HG03025 (cell line): Measurements from ENCODE around the gene SCEL.
"Not testable (repeated sequence)": the region's sequence is repeated elsewhere in the genome, so short reads cannot be mapped to it uniquely, and the experiment has no call there.

Source experiments
- ATAC-seq: cut with Tn5 transposase; IDR thresholded peaks from one replicate; pipeline ENCODE4 v1.9.1; 2021; ENCODE audit warnings: mild to moderate bottlenecking, moderate library complexity; ENCODE audit not compliant: unreplicated experiment, low FRiP score

The SCEL gene, protein sequence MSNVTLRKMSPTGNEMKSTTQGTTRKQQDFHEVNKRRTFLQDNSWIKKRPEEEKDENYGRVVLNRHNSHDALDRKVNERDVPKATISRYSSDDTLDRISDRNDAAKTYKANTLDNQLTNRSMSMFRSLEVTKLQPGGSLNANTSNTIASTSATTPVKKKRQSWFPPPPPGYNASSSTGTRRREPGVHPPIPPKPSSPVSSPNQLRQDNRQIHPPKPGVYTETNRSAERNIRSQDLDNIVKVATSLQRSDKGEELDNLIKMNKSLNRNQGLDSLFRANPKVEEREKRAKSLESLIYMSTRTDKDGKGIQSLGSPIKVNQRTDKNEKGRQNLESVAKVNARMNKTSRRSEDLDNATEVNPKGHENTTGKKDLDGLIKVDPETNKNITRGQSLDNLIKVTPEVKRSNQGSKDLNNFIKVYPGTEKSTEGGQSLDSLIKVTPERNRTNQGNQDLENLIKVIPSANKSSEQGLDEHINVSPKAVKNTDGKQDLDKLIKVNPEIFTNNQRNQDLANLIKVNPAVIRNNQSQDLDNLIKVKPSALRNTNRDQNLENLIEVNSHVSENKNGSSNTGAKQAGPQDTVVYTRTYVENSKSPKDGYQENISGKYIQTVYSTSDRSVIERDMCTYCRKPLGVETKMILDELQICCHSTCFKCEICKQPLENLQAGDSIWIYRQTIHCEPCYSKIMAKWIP

DNA sequence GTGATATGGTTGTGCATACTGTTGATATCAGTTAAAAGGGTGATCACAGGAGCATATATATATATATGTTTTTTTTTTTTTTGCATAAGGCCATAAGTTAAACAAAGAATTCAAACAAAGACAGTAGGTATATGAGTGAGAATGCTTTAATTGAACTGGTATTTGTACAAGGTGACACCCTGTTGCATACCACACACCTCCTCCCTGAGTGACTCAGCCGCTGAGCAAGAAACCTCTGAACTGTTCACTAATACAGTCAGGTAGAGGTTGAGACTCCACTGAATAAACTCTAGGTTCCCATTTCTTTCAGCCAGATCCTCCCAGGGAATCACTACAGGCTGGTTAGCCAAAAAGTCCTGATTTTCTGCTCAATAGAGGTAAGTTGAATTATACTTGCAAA lies at the start of gene SCEL:
Gene SCEL, plus strand, starts transcription at position 259 of the 400 bp plus-strand sequence. CDS start 20,170 bp downstream, outside the sequence.
- no peak for ATAC-seq

DNA sequence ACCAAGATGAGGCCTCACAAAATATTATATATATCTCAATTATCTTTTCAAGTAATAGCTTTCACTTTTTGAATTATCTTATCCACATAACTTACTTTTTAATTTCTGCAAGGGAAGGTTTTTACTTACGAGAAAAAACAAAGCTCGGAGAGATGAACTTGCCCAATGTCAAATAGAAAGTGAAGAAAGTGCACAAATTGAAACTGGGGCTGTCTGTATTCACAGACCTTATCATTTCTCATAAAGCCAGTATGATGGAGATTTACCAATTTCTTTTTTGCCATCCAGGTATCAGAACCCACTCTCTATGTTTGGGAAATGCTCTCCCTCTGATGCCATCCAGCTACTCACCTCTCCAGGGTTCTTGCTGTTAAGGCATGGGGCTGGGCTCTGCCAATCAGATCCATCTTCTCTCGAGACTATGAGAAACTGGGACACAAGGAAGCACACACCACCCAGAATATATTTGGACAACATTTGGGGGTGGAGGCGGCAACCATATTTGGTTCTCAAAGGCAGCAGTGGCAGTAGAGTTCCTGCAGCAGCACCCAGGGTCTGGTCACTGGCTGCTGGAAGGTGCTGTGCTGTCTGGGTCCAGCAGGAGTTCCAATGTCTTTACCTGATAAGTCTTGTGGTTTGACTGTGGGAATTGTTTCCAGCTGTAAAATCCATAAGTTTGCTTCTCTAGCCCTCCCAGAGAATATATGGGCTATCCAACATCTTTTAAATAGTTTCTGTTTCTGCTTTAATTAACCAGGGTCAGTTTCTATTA lies 45.8 kb upstream of the SCEL start:
- no peak for ATAC-seq

DNA sequence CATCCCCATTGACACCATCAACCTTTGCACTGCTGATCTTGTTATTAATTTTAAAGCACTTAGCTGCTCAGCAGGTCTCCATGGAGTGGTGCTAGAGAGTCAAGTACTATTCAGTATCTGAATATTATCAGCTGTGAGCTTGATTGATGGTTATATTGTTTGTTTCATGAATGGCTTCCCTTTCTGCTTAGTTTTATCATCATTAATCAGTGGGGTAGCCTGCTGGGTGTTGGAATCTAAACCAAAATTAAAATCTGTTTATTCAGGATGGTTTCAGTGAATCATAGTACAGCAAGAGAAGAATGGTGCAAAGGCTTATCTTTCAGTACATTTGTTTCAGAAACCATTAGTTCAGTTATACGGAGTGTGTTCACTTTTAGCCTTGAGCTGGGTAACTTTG lies 42.5 kb upstream of the SCEL start:
- ATAC-seq: no peak

DNA sequence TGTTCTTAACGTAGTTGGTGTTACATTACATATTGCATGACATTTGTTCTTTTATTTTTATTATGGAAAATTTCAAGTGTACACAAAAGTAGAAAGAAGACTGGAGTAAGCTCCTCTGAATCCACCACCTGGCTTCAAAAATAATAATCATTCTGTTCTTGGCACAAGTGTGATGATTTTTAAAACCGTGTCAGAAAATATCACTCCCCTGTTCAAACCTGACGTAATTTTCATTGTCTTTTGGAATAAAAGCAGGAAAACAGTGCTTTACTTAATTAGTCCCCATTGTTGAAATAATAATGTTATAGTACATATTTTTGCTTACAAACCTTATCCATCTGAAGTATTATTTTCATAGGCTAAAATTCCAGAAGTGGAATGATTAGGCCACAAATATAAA lies 41.3 kb upstream of the SCEL start:
- no peak for ATAC-seq

DNA sequence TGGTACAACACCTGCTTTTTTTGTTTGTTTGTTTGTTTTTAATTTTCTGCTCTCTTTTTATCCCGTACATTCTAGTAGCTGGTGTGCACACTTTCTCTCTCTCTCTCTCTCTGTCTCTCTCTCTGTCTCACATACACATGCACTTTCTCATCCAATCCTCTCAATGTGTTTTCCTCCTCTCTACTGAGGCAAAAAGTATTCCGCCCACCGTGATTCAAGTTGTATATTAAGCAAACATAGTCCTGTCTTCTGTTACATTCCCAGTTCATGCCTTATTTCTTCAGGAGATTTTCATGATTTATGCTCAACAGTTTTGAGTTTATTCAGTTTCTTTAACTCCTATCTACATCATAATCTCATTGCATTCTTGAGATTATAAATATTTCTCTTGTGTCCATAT lies 38.2 kb upstream of the SCEL start:
- no peak for ATAC-seq

DNA sequence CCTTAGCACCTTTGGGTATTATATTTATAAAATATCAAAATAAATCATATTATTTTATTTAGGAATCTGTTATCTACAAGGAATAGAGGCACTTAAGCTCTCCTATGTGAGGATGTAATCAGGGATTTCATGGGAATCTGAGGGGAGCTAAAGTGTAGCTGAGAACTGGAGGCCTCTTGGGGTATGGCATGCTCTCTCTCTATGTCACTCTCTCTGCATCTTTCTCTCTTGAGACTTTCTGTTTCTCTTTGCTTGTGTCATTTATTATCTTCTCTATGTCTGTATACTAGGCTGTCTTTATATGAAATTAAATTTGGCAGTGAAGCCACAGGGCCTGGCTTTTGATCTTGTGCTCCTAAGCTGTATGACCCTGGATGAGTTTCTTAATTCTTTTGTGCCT lies 37.7 kb upstream of the SCEL start:
- ATAC-seq: no peak

DNA sequence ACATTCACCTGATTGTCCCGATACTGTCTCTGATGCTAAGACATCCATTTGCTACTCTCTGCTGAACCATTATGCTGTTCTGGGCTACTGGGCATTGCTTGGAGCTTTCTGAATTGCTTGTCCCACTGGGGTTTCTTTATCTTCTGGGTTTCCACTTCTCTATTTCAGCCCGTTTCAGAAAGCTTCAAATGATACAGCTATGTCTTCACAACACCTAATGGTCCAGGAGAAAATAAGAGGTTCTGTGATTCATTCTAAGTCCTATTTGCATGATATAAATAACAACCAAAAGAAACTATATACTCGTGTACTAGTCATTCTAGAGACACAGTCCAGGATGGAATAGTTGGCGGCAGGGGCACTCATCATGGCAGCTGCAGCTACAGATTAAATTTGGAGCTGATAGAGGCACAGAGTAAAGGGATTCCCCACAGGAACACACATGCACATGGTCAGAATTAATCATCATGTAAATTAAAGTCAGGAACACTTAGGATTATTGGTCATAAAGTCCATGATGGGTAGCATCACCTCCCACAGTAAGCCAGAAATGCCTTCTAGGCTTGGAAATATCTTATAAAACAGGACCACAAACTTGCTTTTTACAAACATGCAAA lies 33.3 kb upstream of the SCEL start:
- ATAC-seq: peak; percentile 91

DNA sequence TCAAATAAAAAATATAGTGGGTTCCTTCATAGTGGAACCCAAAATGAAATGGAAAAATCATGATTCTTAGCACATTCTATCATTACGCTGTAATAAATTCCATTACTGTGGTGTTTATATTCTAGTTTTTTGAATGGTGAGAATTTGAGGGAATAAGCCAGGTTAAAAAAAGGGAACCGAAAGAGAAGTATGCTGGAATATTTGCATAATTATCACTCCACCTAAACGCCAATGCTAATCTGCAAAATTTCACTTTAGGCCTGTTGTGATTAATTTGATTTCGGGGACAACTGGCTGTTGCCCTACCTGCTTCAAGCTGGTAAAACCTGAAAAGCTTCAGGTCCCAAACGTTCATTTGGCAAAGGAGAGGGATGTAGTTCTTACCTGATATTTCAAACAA lies 32.1 kb upstream of the SCEL start:
- ATAC-seq: no peak

DNA sequence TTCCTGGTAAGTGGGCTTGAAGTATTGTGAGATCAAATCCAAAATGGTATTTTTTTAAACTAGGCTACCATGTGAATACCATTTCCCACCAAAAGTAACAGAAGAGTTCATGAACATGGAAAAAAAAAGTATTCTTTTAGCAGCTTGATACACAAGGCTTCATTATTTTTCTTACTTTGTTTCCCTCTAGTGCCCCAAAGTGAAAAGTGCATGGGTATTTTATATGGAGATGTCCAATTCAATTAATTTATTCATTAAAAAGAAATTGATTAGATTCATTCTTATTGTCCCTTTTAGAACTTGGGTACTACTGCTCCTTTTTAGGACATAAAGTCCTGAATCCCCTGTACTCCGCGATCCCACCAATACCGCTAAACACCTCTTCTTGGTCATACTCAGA lies 28.6 kb upstream of the SCEL start:
- no peak for ATAC-seq

DNA sequence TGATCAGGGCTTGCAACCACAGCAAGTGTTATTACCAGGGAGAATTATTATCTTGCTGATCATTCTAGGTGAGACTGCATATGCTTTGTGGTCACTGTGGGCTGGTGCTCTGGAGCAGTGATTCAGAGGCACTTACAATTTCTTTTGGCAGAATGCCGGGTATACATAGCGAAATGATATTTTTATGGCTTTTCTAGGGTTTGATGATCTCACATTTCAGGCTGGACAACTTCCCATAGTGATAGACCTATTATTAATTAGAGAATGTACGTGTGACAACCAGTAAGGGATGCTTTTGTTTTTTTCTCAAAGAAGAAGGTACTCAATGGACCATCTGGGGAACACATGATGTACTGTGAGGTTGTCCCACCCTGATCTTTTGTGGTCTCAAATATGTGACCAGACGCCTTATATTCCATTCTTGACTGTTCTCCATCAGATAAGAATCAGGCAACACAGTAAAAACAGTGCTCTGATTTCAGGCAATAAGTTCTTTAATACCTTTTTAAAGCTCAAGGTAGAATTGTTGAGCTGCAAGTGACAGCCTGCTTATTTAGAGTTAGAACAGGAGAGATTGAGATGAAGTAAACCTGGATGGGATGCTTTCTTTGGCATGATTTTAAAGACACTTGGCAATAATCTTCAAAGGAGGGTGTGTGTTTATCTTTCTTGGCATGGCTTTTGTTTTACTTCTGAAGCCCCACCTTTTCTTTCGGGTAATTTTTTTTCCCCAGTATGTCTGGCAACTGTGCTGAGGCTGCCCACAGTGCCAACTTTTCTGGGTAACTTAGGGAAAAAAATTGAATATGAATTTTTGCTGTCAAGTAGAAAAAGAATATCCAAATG lies 27.4 kb upstream of the SCEL start:
- ATAC-seq: no peak

DNA sequence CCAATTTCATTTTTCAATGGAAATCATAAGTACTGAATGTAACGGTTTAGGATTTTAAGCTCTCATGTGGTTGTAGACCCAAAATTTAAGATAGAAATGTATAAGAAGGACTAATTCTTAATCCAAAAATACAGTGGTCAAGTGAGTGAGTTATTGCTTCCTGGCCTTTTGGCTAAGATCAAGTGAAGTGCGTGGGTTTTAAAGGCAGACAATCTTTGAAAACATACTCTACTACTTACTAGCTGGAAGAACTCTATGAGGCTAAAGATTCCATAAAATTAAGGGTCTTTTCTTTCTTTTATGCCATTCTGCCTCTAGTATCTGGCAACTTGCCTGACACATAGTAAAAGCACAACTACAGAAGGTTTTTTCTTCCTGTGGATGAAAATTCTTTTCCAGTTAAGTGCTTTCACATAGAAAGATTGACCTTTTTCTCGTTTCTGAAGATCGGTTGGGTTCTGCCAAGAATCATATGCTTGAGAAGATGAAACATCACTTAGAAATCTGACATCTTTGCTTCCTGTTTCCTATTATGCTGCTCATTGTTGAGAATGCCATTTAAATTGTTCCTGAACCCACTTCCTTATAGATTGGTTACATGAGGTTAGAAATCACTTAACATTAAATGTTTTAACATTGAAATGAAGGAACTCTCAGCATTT lies 26.4 kb upstream of the SCEL start:
- no peak for ATAC-seq

DNA sequence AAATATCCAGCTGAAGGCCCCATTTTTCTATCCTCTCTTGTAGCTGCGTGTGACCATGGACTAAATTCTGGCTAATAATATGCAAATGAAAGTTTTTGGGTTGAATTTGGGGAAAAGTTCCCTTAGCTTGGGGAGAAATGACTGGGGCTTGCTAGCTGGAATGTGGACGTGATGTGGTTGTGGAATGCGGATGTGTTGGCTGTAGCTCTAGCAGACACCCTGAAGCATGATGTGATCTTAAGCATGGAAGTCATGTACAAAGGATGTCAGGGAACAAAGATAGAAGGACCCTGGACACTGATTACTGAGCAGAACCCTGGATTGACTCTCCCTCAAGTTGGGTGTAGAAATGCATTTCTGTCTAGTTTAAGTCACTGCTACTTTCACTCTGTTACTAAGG lies 25.4 kb upstream of the SCEL start:
- ATAC-seq: no peak

DNA sequence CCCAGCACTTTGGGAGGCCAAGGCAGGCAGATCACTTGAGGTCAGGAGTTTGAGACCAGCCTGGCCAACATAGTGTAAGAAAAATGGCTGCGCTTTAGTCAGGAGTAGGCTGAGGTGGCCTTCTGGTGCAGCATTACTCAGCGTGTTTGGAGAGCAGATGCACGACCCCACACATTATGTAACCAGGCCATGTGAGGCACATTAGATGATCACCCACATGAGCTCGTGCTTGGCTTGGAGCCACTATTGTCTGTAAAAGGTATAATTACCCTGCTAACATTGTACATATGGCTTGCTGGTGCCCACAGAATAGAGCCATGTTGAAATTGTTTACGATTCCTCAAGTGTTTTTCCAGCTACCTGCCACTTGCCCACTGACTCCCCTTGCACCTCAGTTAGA lies 24.0 kb upstream of the SCEL start:
- no peak for ATAC-seq

DNA sequence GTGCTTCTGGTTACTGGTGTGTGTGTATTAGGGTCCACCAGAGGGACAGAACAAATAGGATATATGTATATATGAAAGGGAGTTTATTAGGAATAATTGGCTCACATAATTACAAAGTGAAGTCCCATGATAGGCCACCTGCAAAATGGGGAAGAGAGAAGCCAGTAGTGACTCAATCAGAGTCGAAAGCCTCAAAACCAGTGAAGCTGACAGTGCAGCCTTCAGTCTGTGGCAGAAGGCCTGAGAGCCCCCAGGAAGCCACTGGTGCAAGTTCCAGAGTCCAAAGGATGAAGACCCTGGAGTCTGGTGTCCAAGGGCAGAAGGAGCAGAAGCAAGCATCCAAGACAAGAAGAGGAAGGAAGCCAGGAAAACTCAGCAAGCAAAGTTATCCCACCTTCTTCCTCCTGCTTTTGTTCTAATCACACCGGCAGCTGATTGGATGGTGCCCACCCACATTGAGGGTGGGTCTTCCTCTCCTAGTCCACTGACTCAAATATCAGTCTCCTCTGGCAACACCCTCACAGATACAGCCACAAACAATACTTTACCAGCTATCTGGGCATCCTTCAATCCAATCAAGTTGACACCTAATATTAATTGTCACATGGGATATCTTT lies 21.7 kb upstream of the SCEL start:
- ATAC-seq: peak; percentile 81

DNA sequence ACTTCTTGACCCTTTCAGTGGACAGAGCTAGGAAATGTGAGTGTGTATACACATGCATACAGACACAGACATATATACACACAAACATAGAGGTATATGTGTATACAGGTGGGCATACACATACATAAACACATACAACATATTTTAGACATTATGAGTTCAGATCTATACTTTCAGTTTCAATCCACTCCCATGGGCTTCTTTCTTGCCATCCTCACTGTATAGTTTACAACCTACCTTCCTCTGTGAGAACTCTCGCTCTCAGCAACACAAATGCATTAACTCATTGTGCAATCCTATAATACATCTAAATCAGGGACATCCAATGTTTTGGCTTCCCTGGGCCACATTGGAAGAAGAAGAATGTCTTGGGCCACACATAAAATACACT lies 21.2 kb upstream of the SCEL start:
- ATAC-seq: peak; percentile 78

DNA sequence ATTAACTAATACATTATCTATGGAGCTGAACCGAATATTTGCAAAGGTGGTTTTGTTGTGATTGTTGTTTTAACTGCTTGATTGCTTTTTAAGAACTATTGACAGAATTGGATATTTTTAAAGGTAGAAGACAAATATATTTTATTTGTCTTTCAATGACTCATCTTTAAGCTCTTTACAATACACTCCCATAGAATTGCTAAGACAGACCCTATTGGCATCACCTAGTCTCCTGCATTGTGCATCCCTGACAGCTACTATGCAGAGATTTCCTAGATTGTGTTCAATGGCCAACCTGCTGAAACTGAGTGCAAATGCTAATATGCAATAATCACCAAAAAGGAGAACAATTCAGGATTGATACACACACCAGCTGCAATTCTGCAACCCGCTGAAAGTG lies 19.7 kb upstream of the SCEL start:
- no peak for ATAC-seq

DNA sequence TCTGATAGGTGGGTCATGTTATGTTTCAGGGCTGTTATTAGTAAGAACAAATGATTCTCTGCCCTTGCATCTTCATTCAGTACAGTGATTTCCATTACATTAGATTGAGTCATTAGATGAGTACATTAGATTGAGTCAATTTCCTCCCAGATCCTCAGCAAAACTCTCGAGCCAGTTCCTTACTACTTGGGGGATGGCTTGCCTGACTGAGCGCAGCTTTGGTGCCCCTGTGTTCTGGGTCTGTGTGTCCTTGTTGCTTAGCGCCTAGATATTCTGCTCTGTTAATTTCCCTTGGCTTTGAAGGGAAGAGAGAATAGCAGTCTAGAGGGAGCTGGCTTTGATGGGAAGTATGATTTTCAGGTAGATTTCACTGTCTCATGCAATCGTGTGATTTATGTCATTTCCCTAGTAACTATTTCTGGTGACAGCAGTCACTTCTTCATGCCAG lies 19.1 kb upstream of the SCEL start:
- ATAC-seq: no peak

DNA sequence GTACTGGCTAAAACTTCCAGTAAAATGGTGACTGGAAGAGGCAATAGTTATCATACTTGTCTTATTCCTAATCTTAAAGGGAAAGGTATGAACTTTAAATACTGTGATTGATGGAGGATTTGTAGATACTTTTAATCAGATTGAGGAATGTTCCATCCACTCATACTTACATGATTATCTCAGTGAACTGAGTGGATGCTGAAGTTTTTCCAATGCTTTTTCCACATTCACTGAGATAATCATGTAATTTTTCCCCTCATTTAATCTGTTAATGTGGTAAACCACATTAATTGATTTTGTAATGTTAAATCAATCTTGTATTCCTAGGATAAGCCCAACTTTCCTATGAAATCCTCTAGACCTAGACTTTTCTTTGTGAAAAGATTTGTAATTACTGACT lies 17.2 kb upstream of the SCEL start:
- no peak for ATAC-seq

DNA sequence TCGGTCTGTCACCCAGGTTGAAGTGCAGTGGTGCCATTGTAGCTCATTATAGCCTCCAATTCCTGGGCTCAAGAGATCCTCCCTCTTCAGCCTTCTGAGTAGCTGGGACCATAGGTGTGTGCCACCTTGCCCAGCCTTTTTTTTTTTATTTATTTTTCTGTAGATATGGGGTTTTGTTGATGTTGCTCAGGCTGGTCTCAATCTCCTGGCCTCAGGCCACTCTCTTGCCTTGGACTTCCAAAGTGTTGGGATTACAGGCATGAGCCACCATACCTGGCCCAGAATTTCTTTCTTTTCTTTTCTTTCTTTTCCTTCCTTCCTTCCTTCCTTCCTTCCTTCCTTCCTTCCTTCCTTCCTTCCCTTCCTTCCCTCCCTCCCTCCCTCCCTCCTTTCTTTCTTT lies 16.1 kb upstream of the SCEL start:
- ATAC-seq: not testable (repeated sequence)
